ENCODE measurements around the gene MPZL1.
"Not testable (repeated sequence)": the region's sequence is repeated elsewhere in the genome, so short reads cannot be mapped to it uniquely, and the experiment has no call there.

MPZL1 gene

GRCh38 chr1:167710836-167711235 lies 10.9 kb upstream of the MPZL1 start:
- H3K27ac ChIP-seq (ENCODE audit: low read length): no peak overlapping the region
- H3K4me1 ChIP-seq (ENCODE audit: control insufficient read depth in 1 of 2, insufficient read depth in 2 of 2, low read length in 2 of 2): peaks cover 0 to 6% of the 10 kb centered on the region in 2 donors
- no peaks in the 10 kb centered on the region for H3K27me3 ChIP-seq (ENCODE audit: low read depth, low read length)
- H3K36me3 ChIP-seq (ENCODE audit: control insufficient read depth in 1 of 2, insufficient read depth in 2 of 2, low read length in 2 of 2): no peaks in the 10 kb centered on the region
- H3K9me3 ChIP-seq (ENCODE audit: control insufficient read depth in 1 of 2, low read length in 2 of 2): no peaks in the 10 kb centered on the region
- H3K4me3 ChIP-seq (ENCODE audit: low read depth in 1 of 2, low read length in 2 of 2): no peak overlapping the region

GRCh38 chr1:167711797-167712196 lies 10.0 kb upstream of the MPZL1 start:
- no peaks in the 10 kb centered on the region for H3K27me3 ChIP-seq (ENCODE audit: low read depth, low read length)
- no peak overlapping the region for H3K27ac ChIP-seq (ENCODE audit: low read length)
- H3K9me3 ChIP-seq (ENCODE audit: control insufficient read depth in 1 of 2, low read length in 2 of 2): no peaks in the 10 kb centered on the region
- no peak overlapping the region for H3K4me3 ChIP-seq (ENCODE audit: low read depth in 1 of 2, low read length in 2 of 2)
- peaks cover 0 to 6% of the 10 kb centered on the region in 2 donors for H3K4me1 ChIP-seq (ENCODE audit: control insufficient read depth in 1 of 2, insufficient read depth in 2 of 2, low read length in 2 of 2)
- no peaks in the 10 kb centered on the region for H3K36me3 ChIP-seq (ENCODE audit: control insufficient read depth in 1 of 2, insufficient read depth in 2 of 2, low read length in 2 of 2)

GRCh38 chr1:167713330-167714081 lies 8.3 kb upstream of the MPZL1 start:
- no peaks in the 10 kb centered on the region for H3K27me3 ChIP-seq (ENCODE audit: low read depth, low read length)
- H3K4me1 ChIP-seq (ENCODE audit: control insufficient read depth in 1 of 2, insufficient read depth in 2 of 2, low read length in 2 of 2): peaks cover 0 to 6% of the 10 kb centered on the region in 2 donors
- H3K27ac ChIP-seq (ENCODE audit: low read length): peak overlapping the region; percentile 53
- no peaks in the 10 kb centered on the region for H3K9me3 ChIP-seq (ENCODE audit: control insufficient read depth in 1 of 2, low read length in 2 of 2)
- peak overlapping the region; percentile 80 to 85 for H3K4me3 ChIP-seq (ENCODE audit: low read depth in 1 of 2, low read length in 2 of 2)
- no peaks in the 10 kb centered on the region for H3K36me3 ChIP-seq (ENCODE audit: control insufficient read depth in 1 of 2, insufficient read depth in 2 of 2, low read length in 2 of 2)

GRCh38 chr1:167714098-167714438 lies 7.7 kb upstream of the MPZL1 start:
- peak overlapping the region; percentile 80 to 85 for H3K4me3 ChIP-seq (ENCODE audit: low read depth in 1 of 2, low read length in 2 of 2)
- peaks cover 0 to 6% of the 10 kb centered on the region in 2 donors for H3K4me1 ChIP-seq (ENCODE audit: control insufficient read depth in 1 of 2, insufficient read depth in 2 of 2, low read length in 2 of 2)
- no peaks in the 10 kb centered on the region for H3K9me3 ChIP-seq (ENCODE audit: control insufficient read depth in 1 of 2, low read length in 2 of 2)
- H3K36me3 ChIP-seq (ENCODE audit: control insufficient read depth in 1 of 2, insufficient read depth in 2 of 2, low read length in 2 of 2): no peaks in the 10 kb centered on the region
- H3K27me3 ChIP-seq (ENCODE audit: low read depth, low read length): no peaks in the 10 kb centered on the region
- H3K27ac ChIP-seq (ENCODE audit: low read length): peak overlapping the region; percentile 72

GRCh38 chr1:167714439-167715156 lies 7.2 kb upstream of the MPZL1 start:
- Histone ChIP-seq H3K36me3 (ENCODE audit: control insufficient read depth in 1 of 2, insufficient read depth in 2 of 2, low read length in 2 of 2) (no peaks in the 10 kb centered on the region), H3K4me3 (ENCODE audit: low read depth in 1 of 2, low read length in 2 of 2) (peak overlapping the region; percentile 80 to 85), H3K27ac (ENCODE audit: low read length) (peak overlapping the region; percentile 72), H3K27me3 (ENCODE audit: low read depth, low read length) (no peaks in the 10 kb centered on the region), H3K4me1 (ENCODE audit: control insufficient read depth in 1 of 2, insufficient read depth in 2 of 2, low read length in 2 of 2) (peaks cover 0 to 6% of the 10 kb centered on the region in 2 donors), H3K9me3 (ENCODE audit: control insufficient read depth in 1 of 2, low read length in 2 of 2) (no peaks in the 10 kb centered on the region)

GRCh38 chr1:167715157-167715999 lies 6.4 kb upstream of the MPZL1 start:
- no peaks in the 10 kb centered on the region for H3K9me3 ChIP-seq (ENCODE audit: control insufficient read depth in 1 of 2, low read length in 2 of 2)
- H3K36me3 ChIP-seq (ENCODE audit: control insufficient read depth in 1 of 2, insufficient read depth in 2 of 2, low read length in 2 of 2): no peaks in the 10 kb centered on the region
- H3K4me1 ChIP-seq (ENCODE audit: control insufficient read depth in 1 of 2, insufficient read depth in 2 of 2, low read length in 2 of 2): peaks cover 0 to 6% of the 10 kb centered on the region in 2 donors
- peak overlapping the region; percentile 80 to 85 for H3K4me3 ChIP-seq (ENCODE audit: low read depth in 1 of 2, low read length in 2 of 2)
- H3K27ac ChIP-seq (ENCODE audit: low read length): peak overlapping the region; percentile 72
- no peaks in the 10 kb centered on the region for H3K27me3 ChIP-seq (ENCODE audit: low read depth, low read length)

GRCh38 chr1:167716000-167716271 lies 5.8 kb upstream of the MPZL1 start:
- no peaks in the 10 kb centered on the region for H3K27me3 ChIP-seq (ENCODE audit: low read depth, low read length)
- no peaks in the 10 kb centered on the region for H3K36me3 ChIP-seq (ENCODE audit: control insufficient read depth in 1 of 2, insufficient read depth in 2 of 2, low read length in 2 of 2)
- no peaks in the 10 kb centered on the region for H3K9me3 ChIP-seq (ENCODE audit: control insufficient read depth in 1 of 2, low read length in 2 of 2)
- peaks cover 3 to 9% of the 10 kb centered on the region in 2 donors for H3K4me1 ChIP-seq (ENCODE audit: control insufficient read depth in 1 of 2, insufficient read depth in 2 of 2, low read length in 2 of 2)
- H3K27ac ChIP-seq (ENCODE audit: low read length): peak overlapping the region; percentile 65
- peak overlapping the region; percentile 80 to 85 for H3K4me3 ChIP-seq (ENCODE audit: low read depth in 1 of 2, low read length in 2 of 2)

GRCh38 chr1:167717351-167717750 lies 4.4 kb upstream of the MPZL1 start:
- no peaks in the 10 kb centered on the region for H3K27me3 ChIP-seq (ENCODE audit: low read depth, low read length)
- no peak overlapping the region for H3K27ac ChIP-seq (ENCODE audit: low read length)
- H3K9me3 ChIP-seq (ENCODE audit: control insufficient read depth in 1 of 2, low read length in 2 of 2): no peaks in the 10 kb centered on the region
- H3K4me1 ChIP-seq (ENCODE audit: control insufficient read depth in 1 of 2, insufficient read depth in 2 of 2, low read length in 2 of 2): peaks cover 4 to 10% of the 10 kb centered on the region in 2 donors
- H3K36me3 ChIP-seq (ENCODE audit: control insufficient read depth in 1 of 2, insufficient read depth in 2 of 2, low read length in 2 of 2): no peaks in the 10 kb centered on the region
- no peak overlapping the region for H3K4me3 ChIP-seq (ENCODE audit: low read depth in 1 of 2, low read length in 2 of 2)

GRCh38 chr1:167718914-167719691 lies 2.7 kb upstream of the MPZL1 start:
- no peak overlapping the region for H3K27ac ChIP-seq (ENCODE audit: low read length)
- no peaks in the 10 kb centered on the region for H3K27me3 ChIP-seq (ENCODE audit: low read depth, low read length)
- H3K9me3 ChIP-seq (ENCODE audit: control insufficient read depth in 1 of 2, low read length in 2 of 2): no peaks in the 10 kb centered on the region
- no peak overlapping the region for H3K4me3 ChIP-seq (ENCODE audit: low read depth in 1 of 2, low read length in 2 of 2)
- H3K4me1 ChIP-seq (ENCODE audit: control insufficient read depth in 1 of 2, insufficient read depth in 2 of 2, low read length in 2 of 2): peaks cover 6 to 16% of the 10 kb centered on the region in 2 donors
- H3K36me3 ChIP-seq (ENCODE audit: control insufficient read depth in 1 of 2, insufficient read depth in 2 of 2, low read length in 2 of 2): no peaks in the 10 kb centered on the region

- H3K36me3 ChIP-seq (ENCODE audit: control insufficient read depth in 1 of 2, insufficient read depth in 2 of 2, low read length in 2 of 2); H3K27ac ChIP-seq (ENCODE audit: low read length); H3K4me3 ChIP-seq (ENCODE audit: low read depth in 1 of 2, low read length in 2 of 2); H3K9me3 ChIP-seq (ENCODE audit: control insufficient read depth in 1 of 2, low read length in 2 of 2); H3K27me3 ChIP-seq (ENCODE audit: low read depth, low read length): not testable (repeated sequence)
- peaks cover 9 to 14% of the 10 kb centered on the region in 2 donors for H3K4me1 ChIP-seq (ENCODE audit: control insufficient read depth in 1 of 2, insufficient read depth in 2 of 2, low read length in 2 of 2)
Observed at GRCh38 chr1:167719715-167720421, 1.9 kb upstream of the MPZL1 start.
